ENCODE data around the gene NBL1.

NBL1 gene

GRCh38 chr1:19678931-19679453 is 34.9 kb downstream of the NBL1 start:
- TF ChIP-seq EZH2phosphoT487 (conservative IDR thresholded peaks at IDR 0.05; ENCODE audit: low read length), result no peak
- TF ChIP-seq CTCF (IDR thresholded peaks at IDR 0.05; ENCODE audit: insufficient read depth, low read length, poor library complexity, severe bottlenecking), result no peak
- H3K9me2 ChIP-seq (replicated peaks; ENCODE audit: insufficient read depth, low read length), result no peaks in the 10 kb centered on the region
- H2AFZ ChIP-seq (ENCODE audit: low read depth, low read length, severe bottlenecking), result no peak overlapping the region
- H3K9ac ChIP-seq (ENCODE audit: low read length), result no peak overlapping the region
- no peak overlapping the region for H3K4me3 ChIP-seq (ENCODE audit: insufficient read depth, low read length, poor library complexity, severe bottlenecking)
- H3K4me2 ChIP-seq (ENCODE audit: low read depth, low read length, poor library complexity, severe bottlenecking), result no peak overlapping the region
- H3K79me2 ChIP-seq (ENCODE audit: insufficient read depth, low read length), result no peaks in the 10 kb centered on the region
- H3F3A ChIP-seq (ENCODE audit: insufficient read depth), result no peaks in the 10 kb centered on the region
- H3K9me3 ChIP-seq (ENCODE audit: insufficient read depth, low read length), result no peaks in the 10 kb centered on the region
- H3K27me3 ChIP-seq (ENCODE audit: low read length), result no peaks in the 10 kb centered on the region
- no peaks in the 10 kb centered on the region for H4K20me1 ChIP-seq (ENCODE audit: low read depth, low read length)
- no peaks in the 10 kb centered on the region for H3K36me3 ChIP-seq (ENCODE audit: low read length)
- no peak overlapping the region for H3K27ac ChIP-seq (ENCODE audit: low read depth, low read length)

GRCh38 chr1:19679691-19680090 is 35.6 kb downstream of the NBL1 start:
- Histone ChIP-seq H3F3A (ENCODE audit: insufficient read depth) (no peaks in the 10 kb centered on the region), H2AFZ (ENCODE audit: low read depth, low read length, severe bottlenecking) (no peak overlapping the region), H3K36me3 (ENCODE audit: low read length) (no peaks in the 10 kb centered on the region), H3K9me3 (ENCODE audit: insufficient read depth, low read length) (no peaks in the 10 kb centered on the region), H3K27me3 (ENCODE audit: low read length) (no peaks in the 10 kb centered on the region), H3K9ac (ENCODE audit: low read length) (no peak overlapping the region), H3K9me2 (replicated peaks; ENCODE audit: insufficient read depth, low read length) (no peaks in the 10 kb centered on the region), H3K4me2 (ENCODE audit: low read depth, low read length, poor library complexity, severe bottlenecking) (no peak overlapping the region), H3K79me2 (ENCODE audit: insufficient read depth, low read length) (no peaks in the 10 kb centered on the region), H3K27ac (ENCODE audit: low read depth, low read length) (no peak overlapping the region), H3K4me3 (ENCODE audit: insufficient read depth, low read length, poor library complexity, severe bottlenecking) (no peak overlapping the region), H4K20me1 (ENCODE audit: low read depth, low read length) (no peaks in the 10 kb centered on the region)
- no peak for TF ChIP-seq EZH2phosphoT487 (conservative IDR thresholded peaks at IDR 0.05; ENCODE audit: low read length)
- TF ChIP-seq CTCF (IDR thresholded peaks at IDR 0.05; ENCODE audit: insufficient read depth, low read length, poor library complexity, severe bottlenecking), result no peak

GRCh38 chr1:19680644-19681043 is 36.5 kb downstream of the NBL1 start:
- Histone ChIP-seq H4K20me1 (ENCODE audit: low read depth, low read length) (no peaks in the 10 kb centered on the region), H3K27me3 (ENCODE audit: low read length) (no peaks in the 10 kb centered on the region), H3K27ac (ENCODE audit: low read depth, low read length) (no peak overlapping the region), H3F3A (ENCODE audit: insufficient read depth) (no peaks in the 10 kb centered on the region), H3K9me3 (ENCODE audit: insufficient read depth, low read length) (no peaks in the 10 kb centered on the region), H3K79me2 (ENCODE audit: insufficient read depth, low read length) (no peaks in the 10 kb centered on the region), H3K9me2 (replicated peaks; ENCODE audit: insufficient read depth, low read length) (no peaks in the 10 kb centered on the region), H3K9ac (ENCODE audit: low read length) (no peak overlapping the region), H3K4me2 (ENCODE audit: low read depth, low read length, poor library complexity, severe bottlenecking) (no peak overlapping the region), H3K4me3 (ENCODE audit: insufficient read depth, low read length, poor library complexity, severe bottlenecking) (no peak overlapping the region), H2AFZ (ENCODE audit: low read depth, low read length, severe bottlenecking) (no peak overlapping the region), H3K36me3 (ENCODE audit: low read length) (no peaks in the 10 kb centered on the region)
- no peak for TF ChIP-seq EZH2phosphoT487 (conservative IDR thresholded peaks at IDR 0.05; ENCODE audit: low read length)
- no peak for TF ChIP-seq CTCF (IDR thresholded peaks at IDR 0.05; ENCODE audit: insufficient read depth, low read length, poor library complexity, severe bottlenecking)
